Measurements from ENCODE around the gene IKZF2. TPM values are rescaled to one million over a fixed set of nuclear protein-coding genes. Genes with fewer than 3 reads are reported as not detected.

The IKZF2 gene
- total and polyA plus RNA-seq, 10 of the 15 experiments (the other 5 are each of a cell fraction or from before 2014, with no cell fraction given), result 15.2 to 266 (median 87.2) TPM

DNA sequence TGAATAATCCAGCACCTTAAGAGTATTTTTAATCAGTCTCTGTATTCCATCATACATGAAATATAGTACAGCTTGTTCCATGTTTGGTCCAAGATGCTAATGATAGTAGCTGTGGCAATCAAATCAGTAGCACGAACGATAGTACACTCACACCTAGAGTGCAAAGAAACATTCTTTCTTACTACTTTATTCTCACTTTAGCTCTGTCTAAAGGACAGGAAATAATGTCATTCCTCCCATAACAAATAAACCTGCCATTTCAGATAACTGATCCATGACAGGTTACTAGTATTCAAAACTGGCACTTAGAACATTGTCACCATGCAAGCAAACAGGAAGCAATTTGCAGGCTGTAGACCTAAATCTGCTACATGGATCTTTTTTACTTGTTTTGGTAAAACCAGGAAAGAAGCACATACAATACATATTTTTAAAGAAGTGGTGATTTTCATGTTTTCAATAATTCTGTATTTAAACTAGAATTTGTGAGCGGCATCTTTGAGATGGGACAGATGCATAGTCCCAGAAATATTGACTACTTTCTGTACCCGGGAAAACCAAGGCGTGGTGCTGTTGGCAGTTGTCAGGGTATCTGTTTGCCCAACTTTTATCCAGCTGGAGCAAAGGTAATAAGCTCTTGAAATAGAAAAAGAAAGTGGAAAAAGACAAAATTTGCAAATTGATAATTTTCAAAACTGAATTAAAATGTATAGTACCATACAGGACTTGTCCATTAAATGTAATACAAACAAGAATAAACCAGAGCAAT lies 49.5 kb downstream of the IKZF2 start:
- CTCF ChIA-PET, result no interaction called here
- H3K9me3 ChIP-seq (replicated peaks; ENCODE audit: control insufficient read depth, insufficient read depth, low read length), result no peaks in the 10 kb centered on the region; the same call in 2 of the 3 replicates

DNA sequence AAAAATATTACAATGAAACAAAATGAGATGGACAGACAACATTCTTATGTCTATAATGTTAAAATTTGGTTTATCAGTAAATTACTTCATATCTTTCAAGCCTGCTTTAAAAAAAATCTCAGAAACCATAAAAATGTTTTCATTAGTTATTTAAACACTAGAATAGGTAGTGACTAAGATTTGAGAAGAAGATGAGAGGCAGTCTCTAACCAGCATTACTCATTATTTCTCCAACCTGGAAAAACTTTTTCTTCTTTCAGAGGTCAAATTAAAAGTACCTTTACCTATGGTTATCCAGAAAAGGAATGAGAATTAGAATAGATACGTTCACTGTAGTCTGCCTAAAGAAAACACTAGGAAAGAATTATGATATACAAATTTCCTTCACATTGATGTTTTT lies 50.3 kb downstream of the IKZF2 start:
- no peak overlapping the region for H3K9ac ChIP-seq (ENCODE audit: control insufficient read depth, insufficient read depth, low read length)
- WGBS (ENCODE audit: insufficient coverage, insufficient replicate concordance, low lambda C conversion rate, missing lambda C conversion rate), result 88% methylated on average over 1 of the region's 1 CpG
- no peak overlapping the region for H3K4me2 ChIP-seq (ENCODE audit: control insufficient read depth, insufficient read depth)
- H3K4me3 ChIP-seq, result no peak overlapping the region
- no peaks in the 10 kb centered on the region for H3K27me3 ChIP-seq (replicated peaks in 1 of 2; ENCODE audit: control insufficient read depth in 2 of 2, insufficient read depth in 2 of 2, low read length in 1 of 2)
- RAD21 ChIA-PET (ENCODE audit: unreplicated experiment), result interaction anchor here (1.2 kb wide), 1 partner anchor 47 kb away, joined by 4 read pairs; no protein-coding TSS in a partner anchor
- SMC1A ChIA-PET (ENCODE audit: uncharacterized antibody, unreplicated experiment), result interaction anchor here (0.6 to 4.3 kb wide), 5 partner anchors 10 to 413 kb away, joined by 3 to 16 read pairs (median 5); no protein-coding TSS in a partner anchor
- DNase-seq (ENCODE audit: low read depth, low spot score), result no peak
- 0 out of 2 replicates have a peak, but pooled peaks cover 2% of the 10 kb centered on the region for H4K20me1 ChIP-seq (ENCODE audit: control insufficient read depth, insufficient read depth)
- no peak overlapping the region for H2AFZ ChIP-seq (ENCODE audit: control insufficient read depth, low read depth, low read length)
- CTCF ChIA-PET, result interaction anchor here (1.0 kb wide), 1 partner anchor 20 kb away, joined by 4 read pairs; no protein-coding TSS in a partner anchor
- intact Hi-C loops (cut with micrococcal nuclease; ENCODE audit: unreplicated experiment) (no loop called here), in situ Hi-C loops (cut with MboI) (no loop called here)
- POLR2A ChIA-PET, result no interaction called here
- no TSS peak for BruUV-seq (replicated peaks)
- no peak for ATAC-seq
- H3K27ac ChIP-seq (ENCODE audit: control insufficient read depth, insufficient read depth), result no peak overlapping the region
- H3K9me3 ChIP-seq (replicated peaks; ENCODE audit: control insufficient read depth, insufficient read depth, low read length), result no peaks in the 10 kb centered on the region; the same call in 2 of the 3 replicates
- no peaks in the 10 kb centered on the region; the same call in 1 of the 2 replicates for H3K4me1 ChIP-seq (ENCODE audit: control insufficient read depth, insufficient read depth, low read length)
- H3K79me2 ChIP-seq (ENCODE audit: control insufficient read depth, insufficient read depth, low read length), result peaks cover 86% of the 10 kb centered on the region
- FAIRE-seq, result no peak
- peaks cover 2 to 12% of the 10 kb centered on the region in 2 experiments for H3K36me3 ChIP-seq (ENCODE audit: control insufficient read depth in 2 of 2, insufficient read depth in 2 of 2, low read length in 1 of 2)
- TF ChIP-seq ETV6 (conservative IDR thresholded peaks at IDR 0.05 in 1 of 2, IDR thresholded peaks at IDR 0.05 in 1 of 2; ENCODE audit: borderline replicate concordance in 1 of 2, low read depth in 1 of 2) (no peak), TAF1 (IDR thresholded peaks at IDR 0.05; ENCODE audit: borderline replicate concordance, low read depth, low read length) (no peak), MEF2A (IDR thresholded peaks at IDR 0.05; ENCODE audit: insufficient read depth, low read depth, low read length) (no peak), HDAC6 (IDR thresholded peaks at IDR 0.05; ENCODE audit: unreplicated experiment) (no peak), CBX3 (IDR thresholded peaks at IDR 0.05; ENCODE audit: borderline replicate concordance, low read depth) (no peak), NFIC (IDR thresholded peaks at IDR 0.05; ENCODE audit: low read depth, low read length) (no peak), NR2C1 (IDR thresholded peaks at IDR 0.05) (no peak), CHD2 (IDR thresholded peaks at IDR 0.05; ENCODE audit: borderline replicate concordance, low read depth, low read length) (no peak), SMARCA5 (IDR thresholded peaks at IDR 0.05) (no peak)
- TF ChIP-seq, protein P1, sequence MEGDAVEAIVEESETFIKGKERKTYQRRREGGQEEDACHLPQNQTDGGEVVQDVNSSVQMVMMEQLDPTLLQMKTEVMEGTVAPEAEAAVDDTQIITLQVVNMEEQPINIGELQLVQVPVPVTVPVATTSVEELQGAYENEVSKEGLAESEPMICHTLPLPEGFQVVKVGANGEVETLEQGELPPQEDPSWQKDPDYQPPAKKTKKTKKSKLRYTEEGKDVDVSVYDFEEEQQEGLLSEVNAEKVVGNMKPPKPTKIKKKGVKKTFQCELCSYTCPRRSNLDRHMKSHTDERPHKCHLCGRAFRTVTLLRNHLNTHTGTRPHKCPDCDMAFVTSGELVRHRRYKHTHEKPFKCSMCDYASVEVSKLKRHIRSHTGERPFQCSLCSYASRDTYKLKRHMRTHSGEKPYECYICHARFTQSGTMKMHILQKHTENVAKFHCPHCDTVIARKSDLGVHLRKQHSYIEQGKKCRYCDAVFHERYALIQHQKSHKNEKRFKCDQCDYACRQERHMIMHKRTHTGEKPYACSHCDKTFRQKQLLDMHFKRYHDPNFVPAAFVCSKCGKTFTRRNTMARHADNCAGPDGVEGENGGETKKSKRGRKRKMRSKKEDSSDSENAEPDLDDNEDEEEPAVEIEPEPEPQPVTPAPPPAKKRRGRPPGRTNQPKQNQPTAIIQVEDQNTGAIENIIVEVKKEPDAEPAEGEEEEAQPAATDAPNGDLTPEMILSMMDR (IDR thresholded peaks at IDR 0.05 in 2 of 3, conservative IDR thresholded peaks at IDR 0.05 in 1 of 3; ENCODE audit: control insufficient read depth in 2 of 3, extremely low read depth in 1 of 3, insufficient read depth in 1 of 3, low read depth in 3 of 3, low read length in 3 of 3), result no peak

More for the DNA sequence above, 49.5 kb downstream of the IKZF2 start:
- RAD21 ChIA-PET (ENCODE audit: unreplicated experiment), result interaction anchor here (1.2 kb wide), 1 partner anchor 46 kb away, joined by 4 read pairs; no protein-coding TSS in a partner anchor
- Histone ChIP-seq H3K36me3 (ENCODE audit: control insufficient read depth in 2 of 2, insufficient read depth in 2 of 2, low read length in 1 of 2) (peaks cover 2 to 12% of the 10 kb centered on the region in 2 experiments), H3K9ac (ENCODE audit: control insufficient read depth, insufficient read depth, low read length) (no peak overlapping the region), H2AFZ (ENCODE audit: control insufficient read depth, low read depth, low read length) (no peak overlapping the region), H3K79me2 (ENCODE audit: control insufficient read depth, insufficient read depth, low read length) (peaks cover 89% of the 10 kb centered on the region), H3K4me3 (no peak overlapping the region), H4K20me1 (ENCODE audit: control insufficient read depth, insufficient read depth) (0 out of 2 replicates have a peak, but pooled peaks cover 2% of the 10 kb centered on the region), H3K4me2 (ENCODE audit: control insufficient read depth, insufficient read depth) (no peak overlapping the region), H3K27me3 (replicated peaks in 1 of 2; ENCODE audit: control insufficient read depth in 2 of 2, insufficient read depth in 2 of 2, low read length in 1 of 2) (no peaks in the 10 kb centered on the region), H3K4me1 (ENCODE audit: control insufficient read depth, insufficient read depth, low read length) (no peaks in the 10 kb centered on the region; the same call in 1 of the 2 replicates), H3K27ac (ENCODE audit: control insufficient read depth, insufficient read depth) (no peak overlapping the region)
- 98% methylated on average over 5 of the region's 5 CpGs for WGBS (ENCODE audit: insufficient coverage, insufficient replicate concordance, low lambda C conversion rate, missing lambda C conversion rate)
- ATAC-seq (peak; percentile 28), DNase-seq (ENCODE audit: low read depth, low spot score) (no peak), FAIRE-seq (no peak)
- intact Hi-C loops (cut with micrococcal nuclease; ENCODE audit: unreplicated experiment), result no loop called here
- SMC1A ChIA-PET (ENCODE audit: uncharacterized antibody, unreplicated experiment), result interaction anchor here (1.1 to 4.3 kb wide), 7 partner anchors 11 to 97 kb away, joined by 3 to 16 read pairs (median 5); no protein-coding TSS in a partner anchor
- in situ Hi-C loops (cut with MboI), result no loop called here
- BruUV-seq (replicated peaks), result no TSS peak
- POLR2A ChIA-PET, result no interaction called here
- TF ChIP-seq, protein P2, sequence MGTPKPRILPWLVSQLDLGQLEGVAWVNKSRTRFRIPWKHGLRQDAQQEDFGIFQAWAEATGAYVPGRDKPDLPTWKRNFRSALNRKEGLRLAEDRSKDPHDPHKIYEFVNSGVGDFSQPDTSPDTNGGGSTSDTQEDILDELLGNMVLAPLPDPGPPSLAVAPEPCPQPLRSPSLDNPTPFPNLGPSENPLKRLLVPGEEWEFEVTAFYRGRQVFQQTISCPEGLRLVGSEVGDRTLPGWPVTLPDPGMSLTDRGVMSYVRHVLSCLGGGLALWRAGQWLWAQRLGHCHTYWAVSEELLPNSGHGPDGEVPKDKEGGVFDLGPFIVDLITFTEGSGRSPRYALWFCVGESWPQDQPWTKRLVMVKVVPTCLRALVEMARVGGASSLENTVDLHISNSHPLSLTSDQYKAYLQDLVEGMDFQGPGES (IDR thresholded peaks at IDR 0.05), result no peak
- TF ChIP-seq ATF7 (IDR thresholded peaks at IDR 0.05; ENCODE audit: low read depth) (no peak), SMAD5 (IDR thresholded peaks at IDR 0.05; ENCODE audit: low read depth) (no peak)

Data from GM12878 (cell line).